ENCODE results near the gene MAPRE3.

MAPRE3 gene

DNA sequence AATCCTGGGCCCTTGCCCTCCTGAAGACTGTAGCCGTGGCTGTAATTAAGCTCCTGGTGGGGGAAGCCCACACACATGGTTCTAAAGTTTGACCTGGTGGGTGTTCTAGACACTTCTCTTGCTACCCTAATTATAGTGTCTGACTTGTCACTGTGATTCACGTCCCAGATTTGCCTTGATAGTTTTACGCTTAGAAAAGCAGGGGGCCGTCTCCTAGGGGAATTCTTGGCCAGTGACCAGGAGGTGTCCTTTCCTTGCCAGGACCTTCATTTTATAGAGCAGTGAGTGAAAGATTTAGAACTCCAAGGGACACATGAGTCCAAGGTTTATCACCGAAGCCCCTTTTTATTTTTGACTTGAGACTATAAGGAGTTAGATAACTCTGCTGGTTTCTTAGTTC is 71.3 kb downstream of the MAPRE3 start:
- no peak for DNase-seq (ENCODE audit: low spot score)

DNA sequence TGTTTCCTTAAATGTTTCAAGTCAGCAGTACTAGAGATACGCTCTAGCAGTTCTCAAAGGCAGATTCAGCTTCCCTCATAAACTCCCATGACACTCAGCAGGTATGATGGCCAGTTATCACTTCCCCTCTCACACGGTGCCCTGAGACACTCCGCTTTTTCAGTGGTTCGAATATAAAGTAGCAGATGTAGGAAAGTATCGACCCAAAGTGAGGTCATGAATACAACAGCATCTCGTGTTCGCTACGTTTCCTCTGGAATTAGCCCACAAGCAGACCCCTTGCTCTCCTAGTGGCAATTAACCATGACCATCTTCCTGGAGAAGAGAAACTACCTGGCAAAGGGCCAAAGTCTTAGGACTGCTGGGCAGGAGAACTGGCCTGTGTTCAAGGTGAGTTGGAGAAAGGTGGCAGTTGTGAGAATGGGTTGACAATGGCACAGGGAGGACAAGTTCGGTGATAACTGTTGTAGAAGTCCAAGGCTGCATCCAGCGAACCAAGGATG is 71.8 kb downstream of the MAPRE3 start:
- DNase-seq (ENCODE audit: low spot score), result no peak

DNA sequence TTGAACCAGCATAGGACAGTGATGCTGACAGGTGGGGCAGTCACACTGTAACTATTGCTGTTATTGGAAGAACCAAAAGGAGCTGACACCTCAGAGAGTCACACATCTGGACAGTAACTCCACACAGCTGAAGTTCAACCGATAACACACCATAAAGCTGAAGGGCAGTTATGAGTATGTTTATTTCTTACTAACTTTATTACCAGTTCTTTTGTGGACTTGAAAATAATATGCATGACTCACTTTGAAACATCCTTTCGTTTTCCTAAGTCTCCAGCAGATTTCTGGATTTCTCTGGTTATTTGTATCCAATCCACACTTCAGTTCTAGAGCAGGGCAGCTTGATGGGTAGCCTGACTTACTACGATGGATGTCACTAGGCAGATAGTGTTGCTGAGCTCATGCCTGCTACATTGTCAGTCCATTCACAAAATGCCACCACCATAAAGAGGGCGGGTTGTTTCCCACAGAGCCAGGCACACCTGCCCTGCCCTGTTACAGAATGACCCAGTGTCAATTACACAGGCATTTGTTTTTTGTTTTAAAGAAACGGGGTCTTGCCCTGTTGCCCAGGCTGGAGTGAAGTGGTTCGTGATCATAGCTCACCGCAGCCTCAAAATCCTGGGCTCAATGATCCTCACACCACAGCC is 72.7 kb downstream of the MAPRE3 start:
- DNase-seq (ENCODE audit: low spot score), result no peak

DNA sequence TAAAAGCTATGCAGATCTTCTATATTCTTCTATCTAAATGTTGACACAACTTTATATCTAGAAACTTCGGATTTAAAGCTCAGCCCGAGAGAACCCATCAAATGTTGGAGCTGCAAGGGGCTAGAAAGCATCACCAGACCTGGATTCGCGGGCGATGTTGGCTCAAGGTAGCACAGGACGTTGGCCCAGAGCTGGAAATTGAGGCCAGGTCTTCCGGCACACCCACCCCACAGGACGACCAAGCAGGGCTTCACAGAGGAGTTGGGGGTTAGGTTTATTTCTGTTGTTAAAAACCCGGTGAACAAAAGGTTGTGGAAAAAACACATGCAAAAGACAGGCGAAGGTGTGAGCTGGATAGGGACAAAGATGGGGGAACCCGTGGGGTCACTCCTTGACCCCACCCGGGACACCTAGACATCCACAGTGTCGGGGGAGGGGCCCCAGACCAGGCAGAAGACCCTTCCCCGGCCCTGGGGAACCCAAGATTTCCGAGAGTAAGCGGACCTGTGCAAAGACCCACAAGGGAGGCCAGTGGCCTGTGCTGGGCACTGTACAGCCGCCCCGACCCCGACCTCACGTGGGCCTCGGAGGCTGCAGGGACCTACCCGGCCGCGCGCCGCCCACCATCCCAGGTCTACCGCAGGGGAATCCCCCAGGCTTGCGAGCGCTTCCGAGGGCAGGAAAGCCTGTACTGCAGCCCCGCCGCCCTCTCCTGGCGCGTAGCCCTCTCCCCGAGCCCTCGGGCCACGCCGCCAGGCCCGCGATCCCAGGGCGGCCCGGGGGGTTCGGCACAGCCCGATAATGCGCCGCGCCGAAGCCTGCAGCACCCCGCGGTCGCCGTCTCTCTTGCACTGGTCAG is 79.2 kb downstream of the MAPRE3 start:
- DNase-seq (ENCODE audit: low spot score), result peak; percentile 55

DNA sequence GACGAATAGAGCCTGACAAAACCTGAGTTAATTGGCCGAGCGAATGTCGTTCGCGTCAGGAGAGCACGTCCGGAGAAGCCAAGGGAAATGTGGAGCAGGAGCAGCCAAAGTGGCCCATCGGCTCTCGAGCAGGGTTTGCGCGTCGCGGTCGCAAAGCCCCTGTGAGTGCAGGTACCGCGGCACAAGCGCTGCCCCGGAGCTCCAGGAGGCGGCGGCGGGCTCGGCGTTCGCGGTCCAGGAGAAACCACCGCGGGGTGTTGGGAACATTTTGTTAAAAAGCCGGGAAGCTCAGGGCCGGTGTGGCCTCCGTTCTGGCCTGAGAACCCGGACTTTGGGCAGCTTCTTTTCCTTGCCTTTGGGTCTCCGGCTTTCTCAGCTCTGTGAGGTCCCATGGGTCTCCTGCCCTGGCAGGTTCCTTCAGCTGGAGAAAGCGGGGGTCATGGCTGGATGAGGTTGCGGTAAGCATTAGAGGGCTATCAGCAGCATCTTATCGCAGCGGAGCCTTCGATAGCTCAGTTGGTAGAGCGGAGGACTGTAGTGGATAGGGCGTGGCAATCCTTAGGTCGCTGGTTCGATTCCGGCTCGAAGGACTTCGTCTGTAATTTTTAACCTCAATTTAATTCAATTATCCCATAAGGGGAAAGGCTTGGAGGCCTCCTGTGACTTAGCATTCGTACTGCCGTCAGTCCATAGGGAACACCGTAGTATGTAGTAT is 80.0 kb downstream of the MAPRE3 start:
- DNase-seq (ENCODE audit: low spot score), result peak; percentile 90

DNA sequence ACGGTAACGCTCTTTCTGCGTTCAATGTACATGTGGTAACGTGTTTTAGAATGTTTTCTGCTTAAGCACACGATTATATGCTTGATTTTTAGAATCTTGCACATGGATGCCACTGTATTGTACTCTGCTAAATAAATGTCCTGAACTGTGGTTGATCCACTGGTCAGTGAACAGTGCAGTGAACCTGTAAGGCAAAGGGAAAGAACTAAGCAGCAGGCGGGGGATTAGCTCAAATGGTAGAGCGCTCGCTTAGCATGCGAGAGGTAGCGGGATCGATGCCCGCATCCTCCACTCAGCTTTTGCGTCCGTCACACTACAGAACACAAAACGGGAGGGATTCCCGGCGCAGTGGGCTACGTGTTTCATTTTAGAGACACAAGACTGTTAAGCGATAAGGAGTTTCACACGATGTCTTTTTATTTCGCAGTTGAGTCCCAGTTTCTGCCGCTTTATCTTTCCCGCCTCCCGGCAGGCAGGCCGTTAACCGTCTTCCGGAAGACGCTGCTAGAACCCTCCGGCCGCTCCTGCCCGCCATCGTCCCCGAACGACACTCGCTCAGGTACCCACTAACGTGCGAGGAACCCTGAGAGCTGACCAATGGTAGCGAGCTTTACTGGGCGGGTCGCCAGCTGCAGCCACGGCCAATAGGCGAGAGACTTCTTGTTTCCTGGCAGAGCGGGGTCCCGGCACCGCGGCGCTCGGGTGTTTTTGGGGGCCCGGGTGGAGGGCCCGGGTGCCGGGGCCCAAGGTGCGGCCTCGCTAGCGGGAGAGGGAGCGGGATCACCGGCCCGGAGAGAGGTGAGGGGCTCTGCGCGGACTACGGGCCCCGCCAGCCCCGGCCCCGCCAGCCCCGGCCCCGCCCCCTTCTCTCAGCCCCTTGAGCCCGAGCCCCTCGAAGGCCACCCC is 80.8 kb downstream of the MAPRE3 start, which contains the start of gene AGBL5:
Gene AGBL5, plus strand, starts transcription at position 673 of the 906 bp plus-strand sequence. CDS start 1,291 bp downstream, outside the sequence.
- peak; percentile 98 for DNase-seq (ENCODE audit: low spot score)

DNA sequence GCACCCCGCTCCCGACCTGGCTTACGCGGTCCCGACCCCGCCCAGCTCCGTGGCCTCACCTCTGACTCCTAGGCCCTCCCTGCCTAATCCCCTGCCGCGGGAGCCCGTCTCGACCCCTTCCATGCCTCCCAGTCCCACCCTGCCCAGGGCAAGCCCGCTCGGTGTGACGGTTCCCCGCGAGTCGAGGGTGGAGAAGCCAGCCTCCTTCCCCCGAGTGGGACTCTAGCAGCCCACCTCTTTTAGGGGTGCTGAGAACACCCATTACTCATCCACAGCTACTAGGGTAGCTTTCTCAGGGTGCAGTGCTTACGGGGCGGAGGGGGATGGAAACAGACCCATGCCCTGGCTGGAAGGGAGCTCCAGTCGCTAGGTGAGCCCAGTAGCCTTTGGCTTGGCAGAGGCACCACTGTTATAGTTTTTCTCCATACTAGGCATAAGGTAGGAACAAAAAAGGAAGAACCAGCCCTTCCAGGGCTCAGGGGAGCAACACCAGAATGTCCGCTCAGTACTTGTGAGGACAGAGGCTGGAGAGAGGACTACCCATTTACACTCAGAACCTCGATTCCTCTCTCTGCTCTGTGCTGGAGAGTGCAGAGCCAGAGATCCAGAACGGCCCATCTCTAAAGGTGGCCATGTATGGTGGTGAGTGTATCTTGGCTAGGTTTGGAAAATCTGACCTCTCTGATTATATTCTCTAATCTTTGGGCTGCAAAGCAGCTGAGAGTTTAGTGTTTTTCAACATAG is 81.6 kb downstream of the MAPRE3 start:
- peak; percentile 15 for DNase-seq (ENCODE audit: low spot score)

DNA sequence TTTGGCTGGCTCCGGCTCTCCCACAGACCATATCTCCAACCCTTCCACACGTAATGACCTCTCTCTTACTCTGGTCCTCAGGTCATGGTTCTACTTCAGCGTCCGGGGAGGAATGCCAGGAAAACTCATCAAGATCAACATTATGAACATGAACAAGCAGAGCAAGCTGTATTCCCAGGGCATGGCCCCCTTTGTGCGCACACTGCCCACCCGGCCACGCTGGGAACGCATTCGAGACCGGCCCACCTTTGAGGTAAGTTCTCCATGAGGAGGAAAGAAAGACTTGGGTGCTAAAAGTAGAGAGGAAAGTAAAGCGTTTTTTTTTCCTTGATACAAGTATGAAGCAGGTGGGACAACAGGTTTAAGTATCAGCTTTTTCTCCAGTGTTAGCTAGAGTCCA is 82.9 kb downstream of the MAPRE3 start:
- no peak for DNase-seq (ENCODE audit: low spot score)

DNA sequence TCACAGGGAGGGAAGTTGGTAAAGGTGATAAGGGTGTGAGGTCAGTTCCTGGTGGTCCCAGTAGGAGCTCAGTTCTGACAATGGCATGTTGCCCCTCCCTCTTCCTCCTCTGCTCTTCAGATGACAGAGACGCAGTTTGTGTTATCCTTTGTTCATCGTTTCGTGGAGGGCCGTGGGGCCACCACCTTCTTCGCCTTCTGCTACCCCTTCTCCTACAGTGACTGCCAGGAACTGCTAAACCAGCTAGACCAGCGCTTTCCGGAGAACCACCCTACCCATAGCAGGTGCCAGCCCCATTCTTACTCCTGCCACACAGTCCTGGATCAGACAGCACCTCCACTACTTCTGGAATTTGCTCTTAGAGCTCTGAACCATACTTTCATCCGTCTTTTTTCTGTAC is 83.3 kb downstream of the MAPRE3 start:
- no peak for DNase-seq (ENCODE audit: low spot score)

DNA sequence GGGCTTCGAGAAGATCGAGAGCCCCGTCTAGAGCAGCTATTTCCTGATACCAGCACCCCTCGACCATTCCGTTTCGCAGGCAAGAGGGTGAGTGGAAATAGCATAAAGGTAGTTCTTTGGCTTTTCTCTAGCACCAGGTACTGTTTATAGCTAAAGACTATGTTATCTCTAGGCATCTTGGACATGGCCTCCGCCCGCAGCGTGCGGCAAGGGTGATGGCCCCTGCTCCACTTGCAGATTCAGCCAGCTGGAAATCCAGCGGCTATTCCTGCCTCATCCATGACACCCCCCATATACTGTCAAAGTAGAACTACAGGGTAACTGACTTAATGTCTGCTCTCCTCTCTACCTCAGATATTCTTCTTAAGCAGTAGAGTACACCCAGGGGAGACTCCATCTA is 84.3 kb downstream of the MAPRE3 start:
- DNase-seq (ENCODE audit: low spot score), result no peak

DNA sequence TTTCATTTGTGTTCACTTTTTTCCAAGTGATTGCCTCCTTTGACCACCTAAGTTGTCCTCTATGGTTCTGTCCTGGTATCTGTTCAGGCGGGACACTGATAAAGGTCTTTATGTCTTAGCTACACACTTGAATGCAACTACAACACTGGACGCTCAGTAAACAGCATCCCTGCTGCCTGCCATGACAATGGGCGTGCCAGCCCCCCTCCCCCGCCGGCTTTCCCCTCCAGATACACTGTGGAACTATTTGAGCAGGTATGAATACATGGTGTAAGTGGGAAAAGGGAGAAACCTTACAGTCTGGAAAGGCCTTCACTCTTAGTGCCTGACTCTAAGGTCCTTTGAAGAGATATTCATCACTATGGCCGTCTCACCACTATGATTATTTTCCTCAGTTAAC is 86.7 kb downstream of the MAPRE3 start:
- DNase-seq (ENCODE audit: low spot score), result no peak

DNA sequence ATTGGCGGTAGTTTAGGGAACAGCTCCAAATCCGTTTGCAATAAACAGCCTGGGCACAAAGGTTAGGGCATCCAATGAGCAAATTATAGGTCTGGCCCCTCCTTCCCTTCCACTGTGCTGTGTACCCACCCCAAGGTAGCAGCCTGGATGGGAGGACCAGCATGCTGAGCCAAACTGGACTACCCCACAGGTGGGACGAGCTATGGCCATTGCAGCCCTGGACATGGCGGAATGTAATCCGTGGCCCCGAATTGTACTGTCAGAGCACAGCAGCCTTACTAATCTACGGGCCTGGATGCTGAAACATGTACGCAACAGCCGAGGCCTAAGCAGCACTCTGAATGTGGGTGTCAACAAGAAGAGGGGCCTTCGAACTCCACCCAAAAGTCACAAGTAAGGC is 87.8 kb downstream of the MAPRE3 start:
- DNase-seq (ENCODE audit: low spot score), result no peak

DNA sequence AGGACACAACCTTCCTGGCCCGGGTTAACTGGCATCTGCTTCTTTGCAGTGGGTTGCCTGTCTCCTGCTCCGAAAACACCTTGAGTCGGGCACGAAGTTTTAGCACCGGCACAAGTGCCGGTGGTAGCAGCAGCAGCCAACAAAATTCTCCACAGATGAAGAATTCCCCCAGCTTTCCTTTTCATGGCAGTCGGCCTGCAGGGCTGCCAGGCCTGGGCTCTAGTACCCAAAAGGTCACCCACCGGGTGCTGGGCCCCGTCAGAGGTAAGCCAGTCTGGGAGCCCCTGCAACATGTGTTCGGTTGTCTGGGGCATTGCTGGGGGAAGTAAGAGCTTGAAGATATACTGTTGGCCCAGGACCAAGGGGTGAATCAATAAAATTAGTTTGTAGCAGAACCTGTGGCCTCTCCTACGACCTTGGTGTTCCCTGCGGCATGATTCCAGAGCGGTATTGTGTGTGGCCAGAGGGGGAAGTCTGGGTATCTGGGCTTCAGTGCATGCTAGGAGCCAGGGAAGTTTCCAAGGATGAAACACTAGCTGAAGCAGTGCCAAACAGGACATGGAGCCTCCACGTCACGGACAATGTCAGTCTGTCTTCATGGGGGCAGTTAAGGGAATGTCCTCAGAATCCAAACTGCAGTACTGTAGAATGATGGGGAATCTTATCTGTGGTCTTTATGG is 88.8 kb downstream of the MAPRE3 start:
- no peak for DNase-seq (ENCODE audit: low spot score)

DNA sequence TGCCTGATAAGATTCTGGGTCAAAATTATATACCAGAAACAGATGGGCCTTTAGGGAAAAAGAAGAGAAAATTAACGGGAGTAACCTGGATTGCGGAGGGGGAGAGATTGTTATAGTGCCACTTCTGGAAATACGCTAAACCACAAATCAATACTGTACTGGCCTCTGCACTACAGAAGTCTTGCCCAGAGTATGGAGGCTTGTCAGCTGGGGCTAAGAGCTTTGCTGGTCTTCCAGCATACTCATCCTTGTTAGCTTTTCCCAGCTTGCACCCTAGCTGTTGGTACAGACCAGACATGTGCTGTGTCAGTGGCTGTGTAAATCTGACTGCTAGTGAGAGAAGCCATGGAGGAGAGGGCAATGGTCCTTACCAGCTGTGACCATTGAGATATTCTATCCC is 89.9 kb downstream of the MAPRE3 start:
- no peak for DNase-seq (ENCODE audit: low spot score)

DNA sequence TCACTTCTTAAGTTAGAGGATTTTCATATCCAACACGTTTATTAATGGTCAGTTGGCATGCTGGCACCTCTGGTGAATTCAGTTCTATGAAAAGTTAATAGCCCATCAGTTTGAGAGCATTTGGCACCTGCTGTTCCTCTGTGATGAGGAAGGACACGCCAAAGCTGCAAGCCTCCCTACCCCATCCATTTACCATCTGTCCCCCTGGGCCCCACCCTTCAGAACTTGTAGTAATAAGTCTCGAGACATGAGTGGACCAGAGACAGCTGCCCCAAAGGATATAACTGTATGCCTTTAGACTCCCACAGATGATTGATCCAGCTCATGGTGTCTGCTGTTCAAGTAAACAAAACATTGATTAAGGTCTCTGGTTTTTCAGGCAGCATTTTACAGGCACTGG is 94.7 kb downstream of the MAPRE3 start:
- DNase-seq (ENCODE audit: low spot score), result no peak

DNA sequence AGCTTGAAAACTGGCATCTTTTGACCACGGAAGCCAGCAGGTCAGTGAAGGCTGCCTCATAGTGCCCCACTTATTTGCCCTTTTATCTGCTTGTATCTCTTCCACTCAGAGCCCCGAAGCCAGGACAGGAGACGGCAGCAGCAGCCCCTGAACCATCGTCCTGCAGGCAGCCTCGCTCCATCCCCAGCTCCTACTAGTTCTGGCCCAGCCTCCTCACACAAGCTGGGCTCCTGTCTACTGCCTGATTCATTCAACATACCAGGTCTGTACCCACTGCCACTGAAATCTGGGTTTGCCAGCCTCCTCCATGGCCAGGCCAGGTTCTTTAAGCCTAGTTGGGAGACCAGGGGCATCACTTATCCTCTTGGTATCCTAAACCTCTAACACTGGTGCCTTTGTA is 96.9 kb downstream of the MAPRE3 start:
- no peak for DNase-seq (ENCODE audit: low spot score)

DNA sequence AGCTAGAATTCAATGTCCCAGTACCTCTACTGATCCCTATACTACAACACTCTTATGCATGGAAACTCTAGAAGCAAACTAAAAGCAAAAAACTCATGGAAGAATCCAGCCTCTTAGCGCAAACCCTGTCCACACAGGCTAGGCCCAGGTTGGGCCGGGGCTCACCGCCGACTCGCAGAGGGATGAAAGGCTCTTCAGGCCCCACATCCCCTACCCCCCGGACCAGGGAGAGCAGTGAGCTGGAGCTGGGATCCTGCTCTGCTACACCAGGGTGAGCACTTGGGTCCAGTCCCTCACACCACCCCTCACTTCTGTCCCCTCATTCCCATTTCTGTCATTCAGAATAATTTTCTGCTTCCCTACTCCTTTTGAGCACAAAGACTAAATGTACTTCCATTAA is 99.0 kb downstream of the MAPRE3 start:
- DNase-seq (ENCODE audit: low spot score), result no peak

DNA sequence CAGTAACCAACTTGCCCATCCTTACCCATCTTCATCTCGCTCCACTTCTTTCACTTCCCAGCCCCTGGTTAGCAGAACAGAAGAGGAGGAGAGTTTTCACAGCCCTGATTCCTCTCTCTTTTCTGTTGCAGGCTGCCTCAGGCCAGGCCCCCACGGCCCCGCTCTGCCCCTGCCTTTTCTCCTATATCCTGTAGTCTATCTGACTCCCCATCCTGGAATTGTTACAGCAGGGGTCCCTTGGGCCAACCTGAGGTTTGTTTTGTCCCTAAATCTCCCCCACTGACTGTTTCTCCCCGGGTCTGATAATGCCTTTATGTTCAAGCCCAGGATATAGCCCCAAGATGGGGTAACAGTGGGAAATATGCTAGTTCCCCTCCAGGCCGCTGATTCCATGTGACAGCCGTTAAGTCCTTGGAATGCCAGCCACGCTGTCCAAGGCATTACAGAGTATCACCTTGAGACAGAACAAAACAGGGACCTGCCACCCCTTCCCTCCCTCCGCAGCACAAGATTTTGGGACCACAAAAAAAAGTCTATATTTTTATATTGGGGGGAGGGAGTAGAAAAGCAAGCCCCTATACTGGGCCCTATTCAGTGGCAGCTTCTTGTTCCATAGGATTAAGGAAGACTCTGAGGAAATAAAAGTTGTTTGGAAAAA is 99.7 kb downstream of the MAPRE3 start:
- no peak for DNase-seq (ENCODE audit: low spot score)

DNA sequence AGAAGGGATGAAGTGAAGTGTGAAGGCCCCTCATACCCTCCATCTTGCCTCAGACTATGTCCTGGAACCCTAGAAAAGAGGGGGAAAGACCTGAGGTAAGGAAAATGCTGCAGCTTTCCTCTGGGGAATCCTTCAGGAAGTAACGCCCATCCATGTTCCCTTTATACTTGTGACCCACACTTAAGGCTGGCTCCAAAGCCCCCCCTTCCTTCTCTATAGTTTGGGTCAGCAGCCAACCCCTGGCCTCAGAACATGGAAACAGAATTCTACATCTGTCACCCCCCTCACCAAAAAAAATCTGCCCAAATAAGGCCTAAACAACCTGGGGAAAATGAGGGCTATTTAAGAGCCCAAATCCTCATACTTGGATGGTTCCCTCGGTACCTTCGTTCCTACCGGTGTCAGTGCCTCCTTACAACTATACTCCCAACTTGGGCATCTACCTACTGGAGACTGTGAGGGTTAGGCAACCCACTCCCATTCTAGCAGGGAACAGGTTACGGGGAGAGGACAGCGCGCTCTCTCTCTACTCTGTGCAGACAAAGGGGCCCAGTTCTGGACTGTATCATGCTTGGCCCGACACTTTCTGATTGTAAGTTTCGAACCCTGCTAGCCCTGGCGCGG is 100.3 kb downstream of the MAPRE3 start:
- no peak for DNase-seq (ENCODE audit: low spot score)

Data from activated CD4-positive, alpha-beta T cell treated with anti-CD3 and anti-CD28 coated beads, Interleukin-2, Interleukin-4, amounts not matched to agents 100 ng/mL and 50 ng/mL, durations not matched to agents 16 hours and 8 hours (primary cell).